OCI-LY3 (cell line): ENCODE results near the gene RGS6.

ENCODE experiments used
- EZH2phosphoT487 ChIP-seq: fragments of 200-600 bp; shearing (Covaris generic); IDR thresholded peaks from 2 replicates; pipeline ENCODE4 v1.6.1; 2018; ENCODE audit warnings: antibody characterized with exemption, mixed run types, low read depth
- TF ChIP-seq, protein P1 (sequence below): fragments of 200-600, 300-600 bp; sonication (generic); IDR thresholded peaks from 2 replicates; pipeline ENCODE4 v1.5.1; 2014; ENCODE audit warnings: antibody characterized with exemption, low read length, low read depth

- TF ChIP-seq, protein P1, sequence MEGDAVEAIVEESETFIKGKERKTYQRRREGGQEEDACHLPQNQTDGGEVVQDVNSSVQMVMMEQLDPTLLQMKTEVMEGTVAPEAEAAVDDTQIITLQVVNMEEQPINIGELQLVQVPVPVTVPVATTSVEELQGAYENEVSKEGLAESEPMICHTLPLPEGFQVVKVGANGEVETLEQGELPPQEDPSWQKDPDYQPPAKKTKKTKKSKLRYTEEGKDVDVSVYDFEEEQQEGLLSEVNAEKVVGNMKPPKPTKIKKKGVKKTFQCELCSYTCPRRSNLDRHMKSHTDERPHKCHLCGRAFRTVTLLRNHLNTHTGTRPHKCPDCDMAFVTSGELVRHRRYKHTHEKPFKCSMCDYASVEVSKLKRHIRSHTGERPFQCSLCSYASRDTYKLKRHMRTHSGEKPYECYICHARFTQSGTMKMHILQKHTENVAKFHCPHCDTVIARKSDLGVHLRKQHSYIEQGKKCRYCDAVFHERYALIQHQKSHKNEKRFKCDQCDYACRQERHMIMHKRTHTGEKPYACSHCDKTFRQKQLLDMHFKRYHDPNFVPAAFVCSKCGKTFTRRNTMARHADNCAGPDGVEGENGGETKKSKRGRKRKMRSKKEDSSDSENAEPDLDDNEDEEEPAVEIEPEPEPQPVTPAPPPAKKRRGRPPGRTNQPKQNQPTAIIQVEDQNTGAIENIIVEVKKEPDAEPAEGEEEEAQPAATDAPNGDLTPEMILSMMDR: no peak
- TF ChIP-seq EZH2phosphoT487: no peak
These were observed 373.3 kb downstream of the RGS6 start for GRCh38 chr14:72305561-72305960.
